Activated CD8-positive, alpha-beta memory T cell treated with anti-CD3 and anti-CD28 coated beads, Interleukin-2, amount 50 U/mL, for 48 hours (primary cell): Measurements from ENCODE around the gene PATJ.
"Not testable (repeated sequence)": the region's sequence is repeated elsewhere in the genome, so short reads cannot be mapped to it uniquely, and the experiment has no call there.

Experiments
- DNase-seq: peaks from one replicate; pipeline ENCODE4 v3.0.0-alpha.2; 2020

Gene PATJ, protein sequence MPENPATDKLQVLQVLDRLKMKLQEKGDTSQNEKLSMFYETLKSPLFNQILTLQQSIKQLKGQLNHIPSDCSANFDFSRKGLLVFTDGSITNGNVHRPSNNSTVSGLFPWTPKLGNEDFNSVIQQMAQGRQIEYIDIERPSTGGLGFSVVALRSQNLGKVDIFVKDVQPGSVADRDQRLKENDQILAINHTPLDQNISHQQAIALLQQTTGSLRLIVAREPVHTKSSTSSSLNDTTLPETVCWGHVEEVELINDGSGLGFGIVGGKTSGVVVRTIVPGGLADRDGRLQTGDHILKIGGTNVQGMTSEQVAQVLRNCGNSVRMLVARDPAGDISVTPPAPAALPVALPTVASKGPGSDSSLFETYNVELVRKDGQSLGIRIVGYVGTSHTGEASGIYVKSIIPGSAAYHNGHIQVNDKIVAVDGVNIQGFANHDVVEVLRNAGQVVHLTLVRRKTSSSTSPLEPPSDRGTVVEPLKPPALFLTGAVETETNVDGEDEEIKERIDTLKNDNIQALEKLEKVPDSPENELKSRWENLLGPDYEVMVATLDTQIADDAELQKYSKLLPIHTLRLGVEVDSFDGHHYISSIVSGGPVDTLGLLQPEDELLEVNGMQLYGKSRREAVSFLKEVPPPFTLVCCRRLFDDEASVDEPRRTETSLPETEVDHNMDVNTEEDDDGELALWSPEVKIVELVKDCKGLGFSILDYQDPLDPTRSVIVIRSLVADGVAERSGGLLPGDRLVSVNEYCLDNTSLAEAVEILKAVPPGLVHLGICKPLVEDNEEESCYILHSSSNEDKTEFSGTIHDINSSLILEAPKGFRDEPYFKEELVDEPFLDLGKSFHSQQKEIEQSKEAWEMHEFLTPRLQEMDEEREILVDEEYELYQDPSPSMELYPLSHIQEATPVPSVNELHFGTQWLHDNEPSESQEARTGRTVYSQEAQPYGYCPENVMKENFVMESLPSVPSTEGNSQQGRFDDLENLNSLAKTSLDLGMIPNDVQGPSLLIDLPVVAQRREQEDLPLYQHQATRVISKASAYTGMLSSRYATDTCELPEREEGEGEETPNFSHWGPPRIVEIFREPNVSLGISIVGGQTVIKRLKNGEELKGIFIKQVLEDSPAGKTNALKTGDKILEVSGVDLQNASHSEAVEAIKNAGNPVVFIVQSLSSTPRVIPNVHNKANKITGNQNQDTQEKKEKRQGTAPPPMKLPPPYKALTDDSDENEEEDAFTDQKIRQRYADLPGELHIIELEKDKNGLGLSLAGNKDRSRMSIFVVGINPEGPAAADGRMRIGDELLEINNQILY (N-terminal part only)

DNA sequence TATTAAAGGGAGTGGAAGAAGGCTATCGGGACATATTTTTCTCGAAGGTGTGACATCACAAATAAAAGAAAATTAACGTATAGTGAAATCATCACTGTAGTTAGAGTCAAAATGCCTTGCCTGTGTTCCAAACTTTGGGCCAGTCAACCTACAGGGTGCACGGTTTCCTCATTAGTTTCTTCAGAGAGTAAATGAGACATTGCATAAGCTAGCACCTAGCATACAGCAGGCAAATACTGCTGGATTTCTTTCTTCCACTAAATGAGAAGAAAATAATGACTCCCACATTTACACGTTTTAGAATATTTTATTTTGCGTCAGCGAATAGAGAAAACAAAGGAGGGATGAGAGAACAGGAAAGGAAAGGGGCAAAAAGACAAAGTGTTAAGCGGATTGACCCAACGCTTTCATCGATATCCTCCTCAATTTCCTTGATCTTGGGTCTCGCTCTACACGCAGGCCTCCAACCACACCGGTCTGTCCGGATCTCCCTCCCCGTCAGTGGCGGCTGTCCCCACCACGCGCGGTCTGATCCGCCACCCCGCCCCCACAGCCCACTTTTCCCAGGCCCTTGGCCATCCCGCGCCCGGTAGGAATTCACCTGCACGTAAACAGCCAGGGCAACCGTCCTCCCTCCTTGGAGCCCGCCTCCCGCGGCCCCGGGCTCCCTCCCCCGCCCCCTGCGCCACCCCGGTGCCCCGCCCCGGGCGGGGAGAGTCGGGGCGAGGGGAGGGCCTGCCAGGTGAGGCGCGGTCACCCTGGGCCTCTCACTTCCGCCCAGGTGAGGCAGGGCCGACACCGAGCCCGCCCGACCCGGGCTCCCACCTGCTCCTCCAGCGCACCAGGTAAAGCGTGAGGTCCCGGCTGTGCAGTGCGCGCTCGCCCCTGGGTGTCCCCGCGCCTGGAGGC is at the start of gene PATJ:
Gene PATJ (plus strand): TSS at position 770 of the 909 bp plus-strand sequence. CDS start 20,413 bp downstream, outside the sequence.
- DNase-seq, result peak; percentile 73

DNA sequence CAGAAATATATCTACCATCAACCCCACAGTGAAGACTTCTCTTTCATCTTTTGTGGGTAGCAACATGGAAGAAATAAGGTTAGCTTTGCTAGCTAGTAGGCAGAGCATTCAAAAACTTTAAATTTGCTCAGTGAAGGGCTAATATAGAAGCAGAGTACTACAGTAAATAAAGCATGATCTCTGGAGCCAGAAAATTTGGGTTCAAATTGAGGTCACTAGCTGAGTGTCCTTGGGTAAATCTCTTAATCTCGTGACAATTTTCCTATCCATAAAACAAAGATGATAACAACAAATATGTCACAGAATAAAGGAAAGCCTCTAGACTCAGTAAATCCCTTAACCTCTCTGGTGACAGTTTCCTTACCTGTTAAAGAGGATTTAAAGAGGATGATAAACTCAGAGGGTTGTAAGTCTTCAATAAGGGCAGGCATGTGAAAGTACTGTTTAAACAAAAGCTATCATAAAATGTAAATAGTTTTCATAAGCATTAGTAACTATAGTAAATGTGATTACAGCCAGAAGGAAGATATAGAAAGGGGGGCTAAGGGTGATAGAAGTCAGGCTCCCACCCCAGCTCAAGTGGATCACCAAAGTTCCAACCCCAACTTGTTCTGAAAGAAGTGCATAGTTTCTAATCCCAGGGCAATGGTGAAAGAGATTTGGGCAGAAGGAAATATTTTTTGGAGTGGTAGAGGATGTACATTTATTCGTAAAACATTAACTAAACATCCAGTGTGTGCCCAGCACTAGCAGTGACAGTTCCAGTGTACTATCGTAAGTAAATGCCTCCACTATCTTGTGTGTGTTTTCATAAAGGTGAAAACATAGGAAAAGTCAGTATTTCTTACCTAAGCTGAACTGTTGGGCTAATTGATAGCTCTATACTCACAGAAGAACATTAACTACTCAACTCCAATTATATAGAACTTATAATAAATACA is 42.1 kb upstream of the PATJ start:
- DNase-seq, result no peak

DNA sequence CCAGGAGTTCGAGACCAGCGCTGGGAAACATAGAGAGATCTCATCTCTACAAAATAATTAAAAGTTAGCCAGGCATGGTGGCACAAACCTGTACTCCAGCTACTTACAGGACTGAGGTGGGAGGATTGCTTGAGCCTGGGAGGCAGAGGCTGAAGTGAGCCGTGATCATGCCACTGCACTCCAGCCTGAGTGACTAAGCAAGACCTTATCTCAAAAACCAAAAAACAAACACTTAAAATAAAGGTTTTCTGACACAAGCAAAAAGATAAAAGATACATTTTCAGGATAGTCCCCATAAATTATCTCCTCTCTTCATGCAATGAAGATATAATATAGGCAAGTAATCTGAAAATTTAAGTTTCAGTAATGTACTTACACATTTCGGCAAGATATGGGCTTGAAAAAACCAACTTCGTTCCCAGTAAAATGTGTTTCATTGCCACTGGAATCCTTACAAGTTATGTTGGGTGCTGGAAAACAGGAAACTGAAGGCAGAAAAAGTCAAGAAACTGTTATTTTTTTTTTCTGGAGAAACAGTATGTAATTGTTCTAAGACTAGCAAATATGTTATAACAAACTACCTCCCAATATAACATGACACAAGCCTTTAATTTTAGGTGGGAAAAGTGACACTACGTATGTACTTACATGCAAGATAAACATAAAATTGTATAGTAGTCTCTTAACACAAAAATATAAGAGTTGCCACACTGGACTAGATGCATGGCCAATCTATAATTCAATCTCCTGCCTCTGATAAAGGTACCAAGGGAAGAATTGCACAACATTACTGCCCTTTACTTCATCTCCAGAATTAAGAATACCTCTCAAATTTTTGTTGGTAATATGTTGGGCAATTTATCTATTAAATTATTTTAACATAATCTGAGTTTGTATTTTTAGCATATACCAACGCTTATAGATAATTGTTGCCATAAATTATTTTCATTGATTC is 33.0 kb upstream of the PATJ start:
- no peak for DNase-seq

DNA sequence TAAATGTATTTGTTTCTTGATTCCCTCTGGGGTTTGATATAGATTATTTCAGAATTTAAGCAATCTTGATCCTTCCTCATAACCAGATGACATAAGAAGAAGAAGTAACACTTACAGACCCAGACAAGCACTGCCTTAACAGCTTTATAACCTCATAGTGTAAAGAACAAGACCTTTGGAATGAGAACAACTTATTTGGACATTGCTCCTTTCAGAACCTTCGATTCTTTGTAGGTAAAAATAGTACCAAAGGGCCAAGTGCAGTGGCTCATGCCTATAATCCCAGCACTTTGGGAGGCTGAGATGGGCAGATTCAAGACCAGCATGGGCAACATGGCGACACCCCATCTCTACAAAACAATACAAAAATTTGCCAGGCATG is 32.4 kb upstream of the PATJ start:
- no peak for DNase-seq

DNA sequence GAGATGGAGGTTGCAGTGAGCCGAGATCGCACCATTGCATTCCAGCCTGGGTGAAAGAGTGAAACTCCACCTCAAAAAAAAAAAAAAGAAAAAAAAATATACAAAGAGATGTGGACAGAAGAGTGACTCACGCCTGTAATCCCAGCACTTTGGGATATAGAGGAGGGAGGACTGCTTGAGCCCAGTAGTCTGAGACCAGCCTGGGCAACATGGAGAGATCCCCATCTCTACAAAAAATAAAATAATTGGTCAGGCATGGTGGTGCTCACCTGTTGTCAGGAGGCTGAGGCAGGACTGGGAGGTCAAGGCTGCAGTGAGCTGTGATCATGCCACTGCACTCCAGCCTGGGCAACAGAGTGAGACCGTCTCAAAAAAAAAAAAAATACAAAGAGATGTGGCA is 31.0 kb upstream of the PATJ start:
- DNase-seq, result not testable (repeated sequence)

DNA sequence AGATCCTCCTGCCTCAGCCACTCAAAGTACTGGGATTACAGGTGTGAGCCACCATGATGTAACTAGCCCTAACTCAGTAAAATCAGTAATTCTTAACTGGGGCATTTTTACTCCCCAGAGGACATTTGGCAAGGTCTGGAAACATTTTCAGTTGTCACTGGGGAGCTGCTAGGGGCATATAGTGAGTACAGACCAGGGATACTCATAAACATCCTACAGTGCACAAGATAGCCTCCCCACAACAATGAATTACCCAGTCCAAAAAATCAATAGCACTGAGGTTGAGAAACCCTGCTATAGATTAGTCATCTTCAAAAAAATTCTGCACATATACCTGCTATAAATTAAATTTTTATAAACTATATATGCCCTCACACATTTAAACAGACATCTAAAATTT is 30.3 kb upstream of the PATJ start:
- no peak for DNase-seq

DNA sequence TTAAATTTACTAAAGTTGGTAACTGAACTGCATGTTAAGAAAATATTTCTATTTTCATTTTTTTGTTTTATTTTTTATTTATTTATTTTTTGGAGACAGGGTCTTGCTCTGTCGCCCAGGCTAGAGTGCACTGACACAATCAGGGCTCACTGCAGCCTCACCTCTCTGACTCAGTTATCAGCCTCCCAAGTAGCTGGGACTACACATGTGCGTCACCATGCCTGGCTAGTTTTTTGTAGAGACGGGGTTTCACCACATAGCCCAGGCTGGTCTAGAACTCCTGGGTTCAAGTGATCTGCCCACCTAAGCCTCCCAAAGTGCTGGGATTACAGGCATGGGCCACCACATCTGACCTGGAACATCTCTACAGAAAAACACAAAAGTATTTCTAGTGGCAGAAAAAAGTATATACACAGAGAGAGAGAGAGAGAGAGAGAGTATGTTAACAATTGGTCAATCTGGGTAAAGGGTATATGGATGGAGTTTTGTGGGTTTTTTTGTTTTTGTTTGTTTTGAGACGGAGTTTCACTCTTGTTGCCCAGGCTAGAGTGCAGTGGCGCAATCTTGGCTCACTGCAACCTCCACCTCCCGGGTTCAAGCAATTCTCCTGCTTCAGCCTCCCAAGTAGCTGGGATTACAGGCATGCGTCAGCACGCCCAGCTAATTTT is 23.1 kb upstream of the PATJ start:
- DNase-seq, result not testable (repeated sequence)

DNA sequence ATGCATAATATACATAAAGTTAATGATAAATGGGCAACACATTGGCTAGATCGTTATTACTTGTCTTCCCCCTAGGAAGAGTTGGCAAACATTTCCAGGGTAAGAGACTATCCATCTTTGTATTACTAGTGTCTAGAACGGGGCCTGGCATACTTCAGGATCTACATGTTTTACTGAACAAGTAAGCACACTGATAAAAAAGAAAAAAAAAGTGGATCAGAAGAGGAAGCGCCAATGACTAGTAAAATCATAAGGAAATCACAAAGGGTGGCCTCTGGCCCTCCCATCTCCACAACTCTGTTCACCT is 17.8 kb upstream of the PATJ start:
- DNase-seq, result no peak

DNA sequence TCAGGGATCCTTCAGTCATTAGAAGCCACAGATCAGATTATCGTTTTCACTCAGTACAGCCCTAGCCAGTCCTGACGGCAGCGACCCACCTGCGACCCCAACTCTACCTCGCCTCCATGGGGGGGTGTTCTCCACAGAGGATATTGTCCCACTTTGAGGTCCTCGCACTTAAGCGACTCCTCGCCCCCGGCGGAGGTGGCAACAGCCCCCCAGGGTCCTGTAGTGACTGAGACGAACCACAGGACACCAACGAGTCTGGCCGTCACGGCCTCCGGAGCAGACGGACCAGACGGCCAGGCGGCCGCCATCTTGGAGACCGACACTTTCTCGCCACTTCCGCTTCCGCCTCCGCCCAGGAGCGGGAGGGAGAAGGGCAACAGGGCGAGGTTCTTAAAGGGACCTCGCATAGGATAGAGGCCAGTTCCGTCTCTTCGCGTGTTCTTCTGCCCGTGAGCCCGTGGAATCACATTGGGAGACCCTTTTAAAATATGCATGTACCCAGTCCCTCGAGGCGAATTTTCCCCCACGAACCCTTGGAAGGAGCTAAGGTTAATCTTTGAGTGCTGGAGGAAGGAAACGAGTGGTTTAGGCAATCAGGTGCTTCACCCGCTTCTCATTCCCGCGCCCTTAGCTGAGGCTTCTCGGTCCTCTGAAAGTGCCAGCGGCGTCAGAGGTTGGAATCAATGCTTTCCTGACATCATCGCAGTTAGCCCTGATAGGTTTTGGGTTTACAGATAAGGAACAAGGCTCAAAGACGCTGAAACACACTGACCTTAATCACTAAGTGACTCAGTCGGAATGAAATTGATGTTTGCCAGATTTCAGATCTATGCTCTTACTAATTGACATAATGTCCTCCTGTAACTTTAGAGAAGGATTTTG is 17.2 kb upstream of the PATJ start, which contains the start of gene TM2D1:
Gene TM2D1 (minus strand): TSS at position 329 of the 882 bp plus-strand sequence. CDS start 21 bp downstream, at position 308.
- peak; percentile 92 for DNase-seq

DNA sequence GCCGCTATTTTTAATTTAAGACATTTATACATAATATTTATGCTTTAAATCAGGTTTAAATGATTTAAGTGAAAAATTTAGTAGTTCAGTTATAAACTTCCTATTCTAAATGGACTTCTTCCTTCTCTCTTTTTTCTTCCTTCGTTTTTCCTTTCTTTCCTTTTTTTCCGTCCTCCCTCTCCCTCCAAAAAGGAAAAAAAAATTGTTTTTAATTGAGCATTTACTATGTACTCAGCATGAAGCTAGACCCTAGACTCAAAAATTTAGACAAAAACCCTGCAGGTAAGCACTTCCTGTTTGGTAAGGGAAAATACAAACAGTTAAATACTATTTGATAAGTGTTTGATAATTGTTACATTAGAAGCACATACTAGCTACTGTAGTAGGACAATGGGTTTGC is 14.7 kb upstream of the PATJ start:
- DNase-seq, result no peak

DNA sequence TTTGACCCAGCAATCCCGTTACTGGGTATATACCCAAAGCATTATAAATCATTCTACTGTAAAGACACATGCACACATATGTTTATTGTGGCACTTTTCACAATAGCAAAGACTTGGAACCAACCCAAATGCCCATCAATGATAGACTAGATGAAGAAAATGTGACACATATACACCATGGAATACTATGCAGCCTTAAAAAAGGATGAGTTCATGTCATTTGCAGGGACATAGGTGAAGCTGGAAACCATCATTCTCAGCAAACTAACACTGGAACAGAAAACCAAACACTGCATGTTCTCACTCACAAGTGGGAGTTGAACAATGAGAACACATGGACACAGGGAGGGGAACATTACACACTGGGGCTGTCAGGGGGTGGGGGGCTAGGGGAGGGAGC is 11.6 kb upstream of the PATJ start:
- not testable (repeated sequence) for DNase-seq

DNA sequence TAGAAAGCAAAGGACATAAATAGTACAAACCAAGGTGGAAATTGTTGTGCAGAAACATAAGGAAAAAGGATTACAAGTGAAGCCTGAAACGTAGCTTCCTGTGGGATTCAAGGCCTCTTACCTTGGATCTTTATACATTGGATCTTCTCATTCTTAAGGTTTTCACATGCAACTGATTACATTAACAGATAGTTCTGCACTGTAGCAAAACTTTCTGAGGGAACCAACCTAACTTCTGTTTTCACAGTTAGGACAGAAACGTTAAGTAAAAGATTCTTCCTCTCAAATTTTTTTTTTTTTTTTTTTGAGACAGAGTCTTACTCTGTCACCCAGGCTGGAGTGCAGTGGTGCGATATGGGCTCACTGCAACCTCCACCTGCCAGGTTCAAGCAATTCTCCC is 9.6 kb upstream of the PATJ start:
- no peak for DNase-seq

DNA sequence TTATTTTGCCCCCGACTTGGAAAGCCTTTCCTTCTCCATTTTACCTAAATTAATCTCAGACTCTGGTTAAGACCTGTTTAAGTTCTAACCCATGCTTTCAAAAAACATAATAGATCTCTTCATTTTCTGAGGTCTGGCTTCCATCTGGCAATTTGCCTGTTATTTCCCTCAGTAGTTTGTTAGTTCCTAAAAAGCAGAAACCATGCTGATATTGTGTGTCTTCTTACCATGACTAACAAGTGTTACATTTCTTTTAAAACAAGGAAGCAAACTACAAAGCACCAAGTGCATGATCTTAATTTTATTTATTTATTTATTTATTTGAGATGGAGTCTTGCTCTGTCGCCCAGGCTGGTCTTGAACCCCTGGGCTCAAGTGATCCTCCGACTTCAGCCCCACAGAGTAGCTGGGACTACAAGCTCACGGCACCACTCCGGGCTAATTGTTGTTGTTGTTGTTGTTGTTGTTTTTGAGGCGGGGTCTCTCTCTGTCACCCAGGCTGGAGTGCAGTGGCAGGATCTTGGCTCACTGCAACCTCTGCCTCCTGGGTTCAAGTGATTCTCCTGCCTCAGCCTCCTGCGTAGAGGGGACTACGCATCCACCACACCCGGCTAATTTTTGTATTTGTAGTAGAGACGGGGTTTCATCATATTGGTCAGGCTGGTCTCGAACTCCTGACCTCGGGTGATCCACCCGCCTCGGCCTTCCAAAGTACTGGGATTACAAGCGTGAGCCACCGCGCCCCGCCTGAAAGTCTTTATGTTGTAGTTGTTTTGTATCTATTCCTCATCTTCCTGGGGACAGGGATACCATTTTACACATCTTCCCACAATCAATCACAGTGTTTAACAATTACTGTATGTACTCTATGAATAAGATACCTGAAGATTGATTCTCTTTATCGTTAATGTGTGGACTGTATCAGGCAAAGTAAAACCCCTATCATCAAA is 1.3 kb upstream of the PATJ start:
- DNase-seq, result peak; percentile 37

DNA sequence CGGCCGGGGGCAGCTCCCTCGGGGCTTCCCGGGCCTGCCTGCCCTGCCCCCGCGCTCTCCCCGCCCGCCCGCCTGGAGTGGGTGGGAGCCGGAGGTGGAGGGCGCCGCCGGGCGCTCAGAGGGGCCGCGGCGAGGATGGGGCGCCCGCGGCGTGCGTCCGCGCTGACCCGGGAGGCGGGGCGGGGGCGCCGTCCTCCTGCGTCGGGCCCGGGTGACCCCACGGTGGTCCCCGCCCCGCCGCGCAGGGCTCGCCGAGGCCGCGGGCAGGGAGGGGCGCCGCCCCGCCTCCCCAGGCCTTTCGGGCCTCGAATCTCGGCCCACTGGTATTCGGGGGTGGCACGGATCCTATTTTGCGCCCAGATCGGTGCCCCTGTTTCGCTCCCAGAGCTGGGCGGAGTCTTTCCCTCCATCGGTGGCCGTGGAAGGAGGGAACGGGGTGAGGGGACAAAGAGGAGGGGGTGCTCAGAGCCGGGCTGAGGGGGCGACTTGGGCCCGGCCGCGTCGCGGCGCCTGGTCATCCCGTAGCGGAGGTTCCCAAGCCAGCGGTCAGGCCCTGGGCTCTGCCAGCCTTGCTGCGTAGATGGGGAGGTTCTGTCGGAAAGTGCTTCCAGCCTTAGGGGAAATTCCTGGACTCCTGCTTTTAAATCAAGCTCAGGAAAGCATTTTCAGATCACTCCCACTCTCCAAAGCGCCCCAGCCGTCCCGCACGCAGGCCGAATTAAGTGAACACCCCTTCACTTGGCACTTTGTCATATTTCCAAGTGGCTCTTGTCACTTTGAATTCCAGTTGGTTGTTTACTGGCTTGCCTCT is 545 bp downstream of the PATJ start:
- DNase-seq, result no peak

DNA sequence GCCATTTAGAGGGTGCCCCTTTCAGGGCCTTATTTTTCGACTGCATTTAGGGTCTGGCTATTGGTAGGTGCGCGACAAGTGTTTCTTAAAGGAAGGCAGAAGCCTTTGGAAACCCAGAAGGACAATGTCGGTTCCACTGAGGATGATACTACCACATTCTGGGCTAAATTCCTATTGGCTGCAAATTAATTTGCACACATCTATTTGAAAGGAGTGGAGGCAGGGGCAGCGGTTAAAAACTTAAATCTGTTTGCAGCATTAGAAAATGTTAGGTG is 1.1 kb downstream of the PATJ start:
- DNase-seq, result no peak
